Caki2 (cell line): ENCODE data around the gene GAS7. TPM values are rescaled to one million over a fixed set of nuclear protein-coding genes. Genes with fewer than 3 reads are reported as not detected.

Experiments used
- DNase-seq: peaks from one replicate; pipeline ENCODE4 v3.0.0-alpha.2; 2015; ENCODE audit warnings: low read depth
- in situ Hi-C: cut with HindIII; loops from 2 replicates; pipeline ENCODE4 v1.10.0; 2016; ENCODE audit warnings: low sequenced_read_pairs, low pct_unique_long_range_greater_than_20kb, mixed read lengths
- total RNA-seq: library from RNA; depleted of rRNA; stranded (reverse); fragments of >200 nt; shearing (Covaris generic); gene quantifications from 2 replicates; pipeline ENCODE4 v1.2.3, GENCODE V29; 2014; ENCODE audit warnings: low replicate concordance

GAS7 gene
- total RNA-seq, 1 experiment from 2014 or later: not detected

DNA sequence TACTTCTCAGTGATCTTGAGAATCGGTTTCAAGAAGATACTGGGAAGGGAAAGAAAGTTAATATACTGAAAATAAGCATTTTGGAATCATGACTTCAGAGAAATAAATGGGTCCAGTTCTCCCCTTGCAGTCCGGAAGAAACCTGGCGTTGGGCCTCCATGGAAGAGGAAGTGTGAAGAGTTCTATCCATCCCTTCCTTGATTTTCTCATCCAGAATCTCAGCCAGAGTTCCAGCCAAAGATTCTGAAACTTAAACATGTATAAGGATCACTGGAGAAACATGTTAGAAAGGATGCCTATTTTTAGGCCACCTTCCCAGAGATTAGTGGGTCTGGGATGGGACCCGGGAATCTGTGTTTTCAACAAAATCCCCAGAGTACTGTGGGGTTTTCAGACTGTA, 8.7 kb upstream of the GAS7 start:
- in situ Hi-C loops: no loop called here

DNA sequence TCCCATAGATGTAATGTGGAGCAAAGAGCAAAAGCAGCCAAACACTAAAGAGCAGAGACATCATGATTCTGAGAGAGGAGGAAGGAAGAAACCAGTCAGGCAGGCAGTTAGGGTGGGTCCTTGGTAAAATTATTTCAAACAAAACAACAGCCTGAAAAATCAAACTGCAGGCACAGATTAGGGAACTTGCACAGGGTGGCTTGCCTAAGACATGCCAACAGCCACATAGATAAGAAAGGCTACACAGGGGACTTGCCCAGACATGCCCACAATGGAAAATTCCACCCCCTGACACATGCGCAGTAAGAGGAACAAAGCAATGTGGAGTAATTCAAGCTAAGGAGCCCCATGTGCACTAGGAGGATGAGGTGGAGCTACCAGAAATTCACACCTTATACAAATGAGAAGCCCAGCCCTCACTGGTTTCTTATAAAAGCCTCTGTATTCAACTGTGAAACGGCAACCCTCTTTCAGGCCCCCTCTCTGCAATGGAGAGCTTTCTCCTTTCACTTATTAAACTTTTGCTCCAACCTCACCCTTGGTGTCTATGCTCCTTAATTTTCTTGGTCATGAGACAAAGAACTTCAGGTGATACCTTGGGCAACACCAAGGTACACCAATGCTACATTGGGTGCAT, 7.3 kb upstream of the GAS7 start:
- no peak for DNase-seq
- in situ Hi-C loops: no loop called here

More for the DNA sequence above, 8.7 kb upstream of the GAS7 start:
- no peak for DNase-seq

DNA sequence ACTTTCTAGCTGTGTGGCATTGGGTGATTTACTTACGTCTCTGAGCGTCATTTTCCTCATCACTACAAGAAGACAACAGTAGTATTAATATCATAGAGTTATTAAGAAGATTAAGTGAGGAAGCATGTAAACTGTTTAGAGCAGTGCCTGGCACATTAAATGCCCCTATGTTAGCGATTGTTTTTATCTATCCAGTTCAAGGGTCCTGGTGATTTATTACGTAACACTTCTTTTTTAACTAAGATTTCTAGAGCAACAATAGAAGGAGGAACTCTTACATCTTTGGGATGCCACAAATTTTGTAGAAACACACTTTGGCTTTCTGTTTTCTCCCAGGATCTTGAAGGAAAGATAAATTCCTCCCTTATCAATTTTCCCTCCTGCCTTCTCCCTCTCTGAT, 3.3 kb upstream of the GAS7 start:
- in situ Hi-C loops: no loop called here
- DNase-seq: no peak

DNA sequence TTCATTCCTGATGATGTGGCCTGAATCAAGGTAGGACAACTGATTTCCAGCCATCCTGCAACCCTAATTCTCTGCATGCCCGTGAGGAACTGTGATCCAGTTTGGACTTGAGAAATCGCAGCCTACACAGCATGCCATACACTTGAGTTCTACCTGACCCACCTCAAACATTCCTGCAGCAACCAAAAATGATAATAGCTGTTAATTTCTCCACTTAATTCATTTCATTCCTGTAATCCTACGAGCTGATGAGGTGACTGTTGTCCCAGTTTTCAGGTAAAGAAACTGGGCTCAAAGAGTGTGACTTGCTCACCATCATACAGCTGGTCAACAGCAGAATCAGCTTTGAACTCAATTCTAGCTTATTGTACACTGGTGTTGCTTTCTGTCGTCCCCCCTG, 2.2 kb upstream of the GAS7 start:
- no peak for DNase-seq
- in situ Hi-C loops: no loop called here

DNA sequence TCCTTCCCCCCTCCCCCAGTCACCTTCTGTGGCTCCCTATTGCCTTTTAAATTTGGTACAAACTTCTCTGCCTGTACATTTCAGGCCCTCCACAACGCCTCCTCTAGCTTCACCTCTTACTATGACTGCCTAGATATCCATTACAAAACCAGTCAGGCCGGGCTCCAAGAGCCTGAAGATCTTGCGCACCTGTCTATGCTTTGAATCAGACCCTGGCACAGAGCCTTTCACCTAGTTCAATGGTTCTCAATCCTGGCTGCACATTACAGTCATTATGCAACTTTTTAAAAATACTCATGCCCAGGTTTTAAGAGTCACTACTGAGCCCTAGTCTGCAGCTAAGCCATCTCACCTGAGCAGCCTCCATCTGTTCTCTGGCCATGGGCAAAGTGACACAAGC, 1.6 kb upstream of the GAS7 start:
- no peak for DNase-seq
- in situ Hi-C loops: no loop called here

DNA sequence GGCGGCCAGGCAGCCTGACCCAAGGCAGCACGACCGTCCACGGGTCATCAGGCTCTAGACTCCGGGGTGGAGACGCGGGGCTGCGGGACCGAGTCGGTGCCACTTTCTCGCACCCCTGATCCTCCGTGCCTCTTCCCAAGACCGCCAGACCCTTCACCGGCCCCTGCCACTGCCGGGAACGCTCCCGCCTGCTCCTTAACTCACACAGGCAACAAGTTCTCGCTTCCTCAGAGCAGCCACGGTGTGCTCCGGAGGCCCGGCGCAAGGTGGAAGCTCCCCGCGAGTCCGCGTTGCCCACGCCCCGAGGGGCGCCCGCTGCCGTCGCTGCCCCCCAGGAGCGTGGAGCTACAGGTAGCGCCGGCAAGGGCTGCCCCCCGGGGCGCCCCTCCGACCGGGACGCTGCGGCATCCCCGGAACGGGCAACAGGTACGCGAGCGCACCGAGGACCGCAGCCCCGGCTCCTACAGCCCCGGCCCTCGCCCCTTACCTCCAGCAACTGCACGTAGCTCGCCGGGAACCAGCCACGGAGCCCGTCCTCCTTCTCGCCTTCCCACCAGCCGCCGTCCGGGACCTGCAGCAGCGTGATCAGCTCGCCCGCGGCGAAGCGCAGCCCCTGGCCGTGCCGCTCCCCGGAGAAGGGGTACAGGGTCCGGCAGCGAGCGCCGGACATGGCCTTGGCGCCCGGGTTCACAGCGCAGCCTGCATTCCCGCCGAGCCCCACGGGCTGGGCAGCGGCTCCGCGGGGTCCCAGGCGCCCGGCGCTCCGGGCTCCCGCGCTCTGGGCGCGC, 491 bp downstream of the GAS7 start:
- in situ Hi-C loops: no loop called here
- no peak for DNase-seq

DNA sequence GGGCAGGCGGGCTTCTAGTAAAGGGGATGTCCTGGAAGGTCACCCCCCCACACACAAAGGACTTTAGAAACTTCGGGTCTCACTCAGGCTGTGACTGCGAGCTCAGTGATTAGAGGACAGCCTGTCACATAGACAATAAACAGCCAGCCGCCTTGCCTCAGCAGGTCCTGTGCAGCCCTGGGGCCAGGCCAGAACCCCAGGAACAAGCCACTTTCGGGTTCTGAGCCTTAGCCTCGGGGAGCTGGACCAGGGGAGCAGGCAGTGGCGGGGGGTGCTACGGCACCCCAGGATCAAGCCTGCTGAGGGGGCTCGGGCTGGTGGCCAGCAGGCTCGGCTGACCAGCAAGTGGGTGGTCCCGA, 1.1 kb downstream of the GAS7 start:
- in situ Hi-C loops: no loop called here
- DNase-seq: no peak

DNA sequence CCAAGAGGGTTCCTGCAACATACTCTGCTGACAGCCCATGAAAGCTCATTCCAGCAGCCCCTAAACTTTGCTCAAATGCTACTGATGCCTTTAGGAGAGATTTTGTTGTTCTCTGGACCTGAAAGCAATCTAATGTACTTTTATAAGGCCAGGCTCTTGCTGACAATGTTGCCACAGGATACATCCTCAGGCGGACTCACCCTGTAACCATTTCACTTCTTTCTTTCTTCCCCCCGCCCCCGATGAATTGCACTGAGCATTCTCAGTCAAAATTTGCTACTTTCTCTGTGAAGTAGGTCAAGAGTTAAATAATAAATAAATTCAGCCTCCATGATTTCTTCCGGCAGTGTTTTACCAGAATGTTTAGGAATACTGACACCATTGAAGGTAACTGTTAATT, 1.5 kb downstream of the GAS7 start:
- in situ Hi-C loops: no loop called here
- no peak for DNase-seq

DNA sequence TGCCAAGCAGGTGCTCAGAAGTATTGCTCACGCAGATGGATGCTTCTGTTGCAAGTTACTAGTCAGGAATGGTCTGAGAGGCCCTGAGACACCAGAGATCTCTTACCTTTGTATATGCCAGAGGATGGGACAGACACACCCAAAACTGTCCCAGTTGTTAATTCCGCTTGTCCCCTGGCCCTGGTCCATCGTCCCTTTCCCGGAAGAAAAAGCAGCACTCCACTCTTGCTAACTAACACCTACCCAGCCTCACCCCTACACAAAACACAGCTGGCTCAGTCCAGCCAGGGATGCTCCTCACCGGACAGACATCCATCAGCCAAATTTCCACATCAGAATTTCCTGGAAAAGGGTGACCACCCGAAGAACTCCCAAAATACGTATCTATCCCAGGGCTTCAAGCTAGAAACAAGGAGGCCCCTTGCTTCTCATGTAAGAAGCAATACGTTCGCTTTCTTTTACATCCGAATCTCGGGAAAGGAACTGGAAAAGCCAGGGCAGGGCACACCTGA, 2.0 kb downstream of the GAS7 start:
- no peak for DNase-seq
- in situ Hi-C loops: no loop called here

DNA sequence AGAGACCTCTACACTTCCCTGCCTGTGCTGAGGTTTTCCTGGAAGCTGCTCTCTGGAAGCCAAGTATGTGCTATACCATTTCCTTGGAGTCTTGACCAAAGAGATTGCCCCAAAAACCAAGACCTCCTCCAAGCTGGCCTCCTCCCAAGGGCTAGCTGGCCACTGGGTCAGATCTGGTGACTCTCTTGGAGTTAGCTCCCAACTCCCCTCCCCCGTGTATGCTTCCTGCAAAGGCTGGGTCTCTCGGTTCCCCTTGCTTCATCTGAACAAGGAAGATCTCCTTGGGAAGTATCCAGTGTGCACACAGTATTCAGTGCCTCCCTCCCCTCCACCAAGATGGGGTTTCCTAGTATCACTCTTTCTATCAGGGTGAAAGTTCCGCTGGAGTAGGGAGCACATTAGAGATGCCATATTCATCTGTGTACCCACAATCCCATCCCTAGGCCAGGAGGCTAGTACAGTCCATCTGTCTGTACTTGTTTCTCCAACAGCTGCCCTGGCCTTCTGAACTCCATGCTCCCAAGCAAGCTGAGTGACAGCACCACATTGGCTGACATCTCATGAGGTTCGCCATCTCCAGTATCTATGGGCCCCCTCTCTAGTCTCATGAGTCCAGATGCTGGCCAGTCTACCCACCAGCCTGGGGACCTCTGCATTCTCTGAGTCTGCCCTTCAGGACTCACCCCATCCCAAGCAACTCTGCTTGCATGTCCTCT, 3.2 kb downstream of the GAS7 start:
- no peak for DNase-seq
- in situ Hi-C loops: no loop called here

DNA sequence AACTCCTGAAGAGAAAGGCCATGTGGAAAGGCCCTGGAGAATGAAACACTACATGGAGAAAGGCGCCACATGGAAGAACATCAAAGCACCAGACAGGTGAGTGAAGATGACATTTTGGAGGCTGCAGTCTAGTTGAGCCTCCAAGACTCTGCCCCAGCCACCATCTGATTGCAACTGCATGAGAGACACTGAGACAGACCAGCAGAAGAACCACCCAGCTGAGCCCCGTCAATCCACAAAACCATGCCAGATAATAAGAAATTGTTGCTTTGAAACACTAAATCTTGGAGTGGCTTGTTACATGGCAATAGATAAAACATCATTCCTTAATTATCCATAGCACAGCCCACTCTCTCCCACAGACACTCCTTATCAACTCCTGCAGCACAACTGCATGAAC, 4.8 kb downstream of the GAS7 start:
- in situ Hi-C loops: no loop called here
- DNase-seq: no peak

DNA sequence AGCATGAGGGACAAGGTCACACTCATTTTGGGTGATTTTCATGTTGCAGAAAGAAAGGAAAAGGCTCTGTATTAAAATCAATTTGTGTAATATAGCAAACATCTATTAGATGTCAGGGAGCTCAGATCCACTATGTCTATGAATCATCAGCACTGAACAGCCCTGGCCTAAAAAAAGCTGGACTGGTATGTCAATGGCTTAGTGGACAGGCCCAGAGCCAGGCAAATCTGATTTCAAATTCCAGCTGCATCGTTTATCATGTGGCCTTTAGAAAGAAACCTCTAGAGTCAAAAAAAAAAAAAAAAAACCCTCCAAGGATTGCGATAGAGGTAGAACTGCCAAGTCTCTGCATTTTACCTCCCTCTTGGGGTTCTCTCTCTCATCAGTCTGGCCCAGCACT, 5.4 kb downstream of the GAS7 start:
- no peak for DNase-seq
- in situ Hi-C loops: no loop called here

DNA sequence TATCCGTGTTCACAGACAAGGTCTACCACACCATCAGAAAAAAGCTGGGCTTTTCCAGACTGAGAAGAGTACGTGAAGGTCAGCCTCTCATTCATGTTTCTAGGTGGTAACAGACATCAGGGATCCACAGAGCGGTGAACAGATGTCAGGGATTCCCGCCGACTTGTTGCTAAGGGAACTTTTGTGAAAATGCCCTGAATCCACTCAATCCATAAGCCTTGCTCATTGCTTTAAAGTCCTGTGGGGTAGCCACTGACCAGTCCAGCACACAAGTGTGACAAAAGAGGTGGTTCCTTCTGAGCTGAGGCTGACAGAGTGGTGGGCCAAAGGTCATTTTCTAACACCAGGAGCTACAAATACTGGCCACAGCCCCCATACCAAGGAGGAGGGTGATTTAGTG, 5.9 kb downstream of the GAS7 start:
- in situ Hi-C loops: no loop called here

DNA sequence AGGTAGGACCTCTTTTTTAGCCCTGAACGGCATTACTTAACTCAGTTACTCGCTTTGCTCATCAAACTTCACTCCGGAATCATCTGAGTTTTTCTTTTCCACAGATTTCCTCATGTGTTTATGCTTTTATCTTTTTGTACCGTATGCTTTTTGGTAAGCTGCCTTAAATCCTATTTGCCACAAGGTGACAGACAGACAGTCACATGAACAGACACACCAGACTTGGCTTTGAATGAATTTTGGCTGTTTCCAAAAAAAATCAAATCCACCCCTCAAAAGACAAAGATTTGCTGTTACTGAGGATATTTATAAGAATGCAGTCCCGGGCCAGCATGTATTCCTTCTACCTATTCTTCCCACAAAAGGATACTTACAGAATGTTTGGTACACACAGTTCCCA, 10.9 kb downstream of the GAS7 start:
- DNase-seq: no peak
- in situ Hi-C loops: no loop called here

More for the DNA sequence above, 5.9 kb downstream of the GAS7 start:
- DNase-seq: no peak

DNA sequence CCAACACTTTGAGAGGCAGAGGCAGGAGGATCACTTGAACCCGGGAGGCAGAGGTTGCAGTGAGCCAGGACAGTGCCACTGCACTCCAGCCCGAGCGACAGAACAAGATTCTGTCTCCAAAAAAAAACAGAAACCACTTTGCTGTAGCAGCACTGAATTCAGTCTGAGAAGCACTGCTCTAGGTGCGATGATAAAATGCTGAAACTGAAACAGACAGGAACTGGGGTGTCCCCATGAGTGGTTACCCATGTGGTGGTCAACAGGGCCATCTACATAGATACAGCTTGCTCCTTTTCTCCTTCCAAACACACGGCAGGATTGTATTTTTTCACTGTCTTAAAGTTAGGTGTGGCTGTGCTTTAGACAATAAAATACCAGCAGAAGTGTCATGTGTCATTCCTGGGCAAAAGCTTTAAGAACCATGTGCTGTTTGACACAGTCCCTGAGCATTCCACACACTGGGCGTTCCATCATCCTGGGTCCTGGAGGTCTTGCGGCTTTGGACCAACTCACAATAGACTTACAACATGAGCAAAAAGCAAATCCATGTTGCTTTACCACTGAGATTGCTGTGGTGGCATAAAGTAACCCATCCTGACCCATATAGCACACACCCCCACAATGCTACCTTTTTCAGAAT, 11.5 kb downstream of the GAS7 start:
- DNase-seq: no peak
- in situ Hi-C loops: no loop called here

DNA sequence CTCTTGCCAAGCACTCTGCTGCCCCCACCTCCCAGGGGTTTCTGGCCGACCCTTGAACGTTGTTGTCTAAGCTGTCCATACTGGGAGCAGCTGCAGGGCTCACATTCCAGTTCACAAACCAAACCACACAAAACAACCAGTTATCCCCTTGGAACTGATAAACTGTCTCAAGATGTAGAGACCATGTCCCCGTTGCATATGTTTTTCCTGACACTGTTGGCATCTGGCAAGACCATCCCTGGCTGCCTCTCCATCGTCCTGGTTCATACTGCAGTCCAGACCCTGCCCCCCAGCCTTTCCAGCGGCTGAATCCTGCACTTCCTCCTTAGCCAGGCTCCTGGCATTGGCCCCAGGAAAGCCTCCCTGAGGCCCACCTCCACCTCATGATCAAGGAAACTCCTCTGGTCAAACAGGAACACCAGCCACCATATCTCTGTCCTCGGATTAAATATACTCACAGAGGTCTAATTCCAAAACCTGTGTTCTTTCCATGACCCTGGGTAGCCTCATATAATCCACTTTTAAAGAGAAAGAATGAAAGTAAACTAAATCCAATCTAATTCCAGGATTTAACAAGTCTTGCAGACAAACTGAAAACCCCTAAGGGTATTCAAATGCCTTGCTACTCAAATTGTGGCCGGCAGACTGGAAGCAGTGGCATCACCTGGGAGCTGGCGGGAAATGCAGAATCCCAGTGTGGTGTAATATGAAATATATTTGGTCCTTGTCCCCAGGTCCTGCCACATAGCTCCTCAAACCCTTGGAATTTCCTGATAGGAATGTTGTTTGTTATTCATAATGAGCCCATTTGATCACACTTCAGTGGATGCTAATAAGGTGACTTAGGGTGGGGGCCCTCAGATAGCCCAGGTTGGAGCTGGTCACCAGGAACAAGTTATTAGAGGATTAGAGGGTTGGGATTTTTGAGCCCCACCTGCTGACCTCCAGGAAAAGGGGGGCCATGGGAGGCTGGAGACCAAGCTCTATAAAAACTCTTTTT, 14.2 kb downstream of the GAS7 start:
- in situ Hi-C loops: no loop called here
- DNase-seq: no peak

DNA sequence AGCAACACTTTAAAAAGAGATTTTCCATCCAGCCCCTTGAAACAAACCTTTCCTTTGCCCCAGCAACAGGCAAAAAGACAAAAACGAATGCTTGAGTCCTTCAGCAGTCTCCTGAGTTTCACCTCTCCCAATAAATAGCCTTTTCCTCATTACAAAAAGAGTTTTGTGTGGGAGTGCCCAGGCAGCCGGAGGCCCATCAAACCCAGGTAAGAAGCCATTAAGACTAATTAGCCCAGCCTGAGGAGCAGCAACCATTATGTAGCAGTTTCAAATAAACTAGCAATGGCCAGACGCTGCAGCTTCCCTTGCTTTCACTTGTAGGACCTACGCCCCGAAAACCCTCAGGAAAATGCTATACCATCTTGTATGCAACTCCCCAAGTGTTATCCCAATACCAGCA, 15.6 kb downstream of the GAS7 start:
- in situ Hi-C loops: no loop called here
- DNase-seq: no peak

DNA sequence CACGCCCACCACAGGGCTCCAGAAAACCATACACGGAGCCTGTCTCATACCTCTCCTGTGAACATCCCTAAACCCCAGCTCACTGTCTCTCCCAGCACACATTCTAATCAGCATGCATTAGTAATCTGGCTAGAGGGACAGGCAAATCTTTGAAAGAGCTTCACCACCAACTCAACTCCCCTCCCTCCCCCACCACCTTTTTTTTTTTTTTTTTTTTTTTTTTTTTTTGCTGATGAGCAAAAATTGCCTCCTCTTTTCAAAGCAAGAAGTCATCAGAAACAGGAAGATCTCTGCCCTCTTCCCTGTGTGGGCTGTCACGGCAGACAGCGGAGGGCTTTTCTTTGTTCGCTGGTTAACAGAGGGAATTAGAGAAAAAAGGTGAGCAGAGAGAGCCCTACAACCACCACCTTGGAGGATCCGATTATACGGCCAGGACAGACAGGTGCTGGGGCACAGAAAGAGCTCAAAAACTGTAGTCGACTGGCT, 19.9 kb downstream of the GAS7 start:
- no peak for DNase-seq
- in situ Hi-C loops: no loop called here
